Stimulated activated memory B cell treated with anti-CD40 and anti-IgM and Interleukin-4, amounts not matched to agents 10 μg/mL and 1 μg/mL and 100 μg/mL, for 72 hours (primary cell): ENCODE measurements around the gene SYT17.
A peak's percentile ranks its signal among the peaks of the same experiment; 100 is the strongest.

ENCODE experiments used
- ATAC-seq: fragments of 150-1000 bp; cut with Tn5 transposase; 2 replicates; pipeline ENCODE4 v1.10.0; 2021
- H3K27ac Mint-ChIP-seq: one replicate; pipeline ENCODE4 v1.8.0; 2022; ENCODE audit warnings: mild to moderate bottlenecking, mixed read lengths
- H3K27me3 Mint-ChIP-seq: one replicate; pipeline ENCODE4 v1.8.0; 2022; ENCODE audit warnings: mixed read lengths
- H3K36me3 Mint-ChIP-seq: one replicate; pipeline ENCODE4 v1.8.0; 2022; ENCODE audit warnings: mixed read lengths
- H3K4me1 Mint-ChIP-seq: one replicate; pipeline ENCODE4 v1.8.0; 2022; ENCODE audit warnings: mixed read lengths
- H3K4me3 Mint-ChIP-seq: one replicate; pipeline ENCODE4 v1.8.0; 2022; ENCODE audit warnings: mild to moderate bottlenecking, moderate library complexity, mixed read lengths
- H3K9me3 Mint-ChIP-seq: one replicate; pipeline ENCODE4 v1.8.0; 2022; ENCODE audit warnings: mixed read lengths

The SYT17 gene

GRCh38 chr16:19212059-19212458 lies 44.0 kb downstream of the SYT17 start:
- Mint-ChIP-seq H3K9me3 (peaks cover 25% of the 10 kb centered on the region), H3K4me3 (peak overlapping the region; percentile 77), H3K27ac (peak overlapping the region; percentile 99), H3K27me3 (no peaks in the 10 kb centered on the region), H3K36me3 (peaks cover 61% of the 10 kb centered on the region), H3K4me1 (peaks cover 59% of the 10 kb centered on the region)
- ATAC-seq: no peak

- H3K4me1 Mint-ChIP-seq: peaks cover 55% of the 10 kb centered on the region
- ATAC-seq: no peak
- no peak overlapping the region for H3K4me3 Mint-ChIP-seq
- H3K27me3 Mint-ChIP-seq: no peaks in the 10 kb centered on the region
- H3K36me3 Mint-ChIP-seq: peaks cover 65% of the 10 kb centered on the region
- peaks cover 14% of the 10 kb centered on the region for H3K9me3 Mint-ChIP-seq
- no peak overlapping the region for H3K27ac Mint-ChIP-seq
Observed at GRCh38 chr16:19213885-19214284, 45.8 kb downstream of the SYT17 start.

- Mint-ChIP-seq H3K9me3 (peaks cover 14% of the 10 kb centered on the region), H3K27me3 (no peaks in the 10 kb centered on the region), H3K4me3 (no peak overlapping the region), H3K4me1 (peaks cover 45% of the 10 kb centered on the region), H3K27ac (no peak overlapping the region), H3K36me3 (peaks cover 81% of the 10 kb centered on the region)
- no peak for ATAC-seq
Observed at GRCh38 chr16:19215705-19216104, 47.7 kb downstream of the SYT17 start.

- Mint-ChIP-seq H3K36me3 (peaks cover 88% of the 10 kb centered on the region), H3K4me1 (peaks cover 21% of the 10 kb centered on the region), H3K4me3 (no peak overlapping the region), H3K27me3 (no peaks in the 10 kb centered on the region), H3K9me3 (peaks cover 2% of the 10 kb centered on the region), H3K27ac (no peak overlapping the region)
- no peak for ATAC-seq
Observed at GRCh38 chr16:19218581-19218980, 50.5 kb downstream of the SYT17 start.

GRCh38 chr16:19219836-19220235 lies 51.8 kb downstream of the SYT17 start:
- H3K4me3 Mint-ChIP-seq: no peak overlapping the region
- peak overlapping the region; percentile 48 for H3K27ac Mint-ChIP-seq
- no peaks in the 10 kb centered on the region for H3K27me3 Mint-ChIP-seq
- H3K36me3 Mint-ChIP-seq: peaks cover 89% of the 10 kb centered on the region
- H3K9me3 Mint-ChIP-seq: peaks cover 8% of the 10 kb centered on the region
- no peak for ATAC-seq
- H3K4me1 Mint-ChIP-seq: peaks cover 15% of the 10 kb centered on the region

- peaks cover 5% of the 10 kb centered on the region for H3K9me3 Mint-ChIP-seq
- no peak overlapping the region for H3K27ac Mint-ChIP-seq
- no peak for ATAC-seq
- H3K36me3 Mint-ChIP-seq: peaks cover 93% of the 10 kb centered on the region
- H3K4me3 Mint-ChIP-seq: no peak overlapping the region
- no peaks in the 10 kb centered on the region for H3K27me3 Mint-ChIP-seq
- peaks cover 11% of the 10 kb centered on the region for H3K4me1 Mint-ChIP-seq
Observed at GRCh38 chr16:19223235-19224170, 55.5 kb downstream of the SYT17 start.

GRCh38 chr16:19225651-19226050 lies 57.6 kb downstream of the SYT17 start:
- peaks cover 19% of the 10 kb centered on the region for H3K4me1 Mint-ChIP-seq
- H3K9me3 Mint-ChIP-seq: peaks cover 5% of the 10 kb centered on the region
- no peak overlapping the region for H3K4me3 Mint-ChIP-seq
- H3K27ac Mint-ChIP-seq: no peak overlapping the region
- no peaks in the 10 kb centered on the region for H3K27me3 Mint-ChIP-seq
- no peak for ATAC-seq
- peaks cover 95% of the 10 kb centered on the region for H3K36me3 Mint-ChIP-seq

GRCh38 chr16:19227643-19228042 lies 59.6 kb downstream of the SYT17 start:
- no peaks in the 10 kb centered on the region for H3K27me3 Mint-ChIP-seq
- no peak for ATAC-seq
- no peak overlapping the region for H3K4me3 Mint-ChIP-seq
- no peak overlapping the region for H3K27ac Mint-ChIP-seq
- peaks cover 19% of the 10 kb centered on the region for H3K4me1 Mint-ChIP-seq
- peaks cover 93% of the 10 kb centered on the region for H3K36me3 Mint-ChIP-seq
- peaks cover 5% of the 10 kb centered on the region for H3K9me3 Mint-ChIP-seq

- no peak overlapping the region for H3K4me3 Mint-ChIP-seq
- H3K36me3 Mint-ChIP-seq: peaks cover 93% of the 10 kb centered on the region
- H3K27ac Mint-ChIP-seq: peak overlapping the region; percentile 48
- peaks cover 5% of the 10 kb centered on the region for H3K9me3 Mint-ChIP-seq
- H3K27me3 Mint-ChIP-seq: no peaks in the 10 kb centered on the region
- H3K4me1 Mint-ChIP-seq: peaks cover 19% of the 10 kb centered on the region
- ATAC-seq: no peak
Observed at GRCh38 chr16:19228052-19228451, 60.0 kb downstream of the SYT17 start.

- ATAC-seq: peak; percentile 83
Observed at GRCh38 chr16:19228575-19228974, 60.5 kb downstream of the SYT17 start.

GRCh38 chr16:19230575-19230974 lies 62.5 kb downstream of the SYT17 start:
- peaks cover 91% of the 10 kb centered on the region for H3K36me3 Mint-ChIP-seq
- H3K27me3 Mint-ChIP-seq: no peaks in the 10 kb centered on the region
- peaks cover 19% of the 10 kb centered on the region for H3K4me1 Mint-ChIP-seq
- H3K4me3 Mint-ChIP-seq: no peak overlapping the region
- peaks cover 7% of the 10 kb centered on the region for H3K9me3 Mint-ChIP-seq
- H3K27ac Mint-ChIP-seq: no peak overlapping the region
- no peak for ATAC-seq

More at GRCh38 chr16:19228575-19228974, 60.5 kb downstream of the SYT17 start:
- H3K27ac Mint-ChIP-seq: peak overlapping the region; percentile 48
- H3K9me3 Mint-ChIP-seq: peaks cover 5% of the 10 kb centered on the region
- H3K4me3 Mint-ChIP-seq: no peak overlapping the region
- H3K4me1 Mint-ChIP-seq: peaks cover 19% of the 10 kb centered on the region
- peaks cover 91% of the 10 kb centered on the region for H3K36me3 Mint-ChIP-seq
- H3K27me3 Mint-ChIP-seq: no peaks in the 10 kb centered on the region

GRCh38 chr16:19231881-19232280 lies 63.8 kb downstream of the SYT17 start:
- ATAC-seq: no peak
- H3K36me3 Mint-ChIP-seq: peaks cover 91% of the 10 kb centered on the region
- H3K4me3 Mint-ChIP-seq: no peak overlapping the region
- H3K4me1 Mint-ChIP-seq: peaks cover 19% of the 10 kb centered on the region
- H3K27ac Mint-ChIP-seq: no peak overlapping the region
- H3K27me3 Mint-ChIP-seq: no peaks in the 10 kb centered on the region
- peaks cover 9% of the 10 kb centered on the region for H3K9me3 Mint-ChIP-seq

- Mint-ChIP-seq H3K4me1 (peaks cover 13% of the 10 kb centered on the region), H3K27me3 (no peaks in the 10 kb centered on the region), H3K36me3 (peaks cover 92% of the 10 kb centered on the region), H3K9me3 (peaks cover 14% of the 10 kb centered on the region), H3K27ac (no peak overlapping the region), H3K4me3 (no peak overlapping the region)
- ATAC-seq: no peak
Observed at GRCh38 chr16:19232988-19233387, 64.9 kb downstream of the SYT17 start.

- Mint-ChIP-seq H3K4me1 (no peaks in the 10 kb centered on the region), H3K36me3 (peaks cover 90% of the 10 kb centered on the region), H3K27me3 (no peaks in the 10 kb centered on the region), H3K9me3 (peaks cover 17% of the 10 kb centered on the region), H3K27ac (no peak overlapping the region), H3K4me3 (no peak overlapping the region)
- no peak for ATAC-seq
Observed at GRCh38 chr16:19235478-19235877, 67.4 kb downstream of the SYT17 start.

- no peak overlapping the region for H3K27ac Mint-ChIP-seq
- no peak overlapping the region for H3K4me3 Mint-ChIP-seq
- H3K27me3 Mint-ChIP-seq: no peaks in the 10 kb centered on the region
- H3K4me1 Mint-ChIP-seq: no peaks in the 10 kb centered on the region
- peaks cover 17% of the 10 kb centered on the region for H3K9me3 Mint-ChIP-seq
- H3K36me3 Mint-ChIP-seq: peaks cover 86% of the 10 kb centered on the region
- ATAC-seq: no peak
Observed at GRCh38 chr16:19235886-19236285, 67.8 kb downstream of the SYT17 start.
